ENCODE measurements around the gene SLC4A11.

- TF ChIP-seq POLR2A (IDR thresholded peaks at IDR 0.05) (no peak), EP300 (IDR thresholded peaks at IDR 0.05; ENCODE audit: low read depth) (no peak)
Observed at GRCh38 chr20:3199206-3199605, 39.8 kb downstream of the SLC4A11 start.
